Right lobe of liver (tissue), 4 donors: ENCODE data around the gene YKT6.

Experiments
- CTCF ChIP-seq, 4 donors: fragments of 200-600 bp in 3 of 4; fragments of 450-650 bp in 1 of 4; IDR thresholded peaks; one replicate each; pipeline versions ENCODE4 v1.5.1 to v1.8.0; 2016 to 2022; ENCODE audit warnings: antibody characterized with exemption in 4 of 4, mild to moderate bottlenecking in 2 of 4
- POLR2A ChIP-seq: fragments of 450-650 bp; IDR thresholded peaks from one replicate; pipeline ENCODE4 v1.6.1; 2017; ENCODE audit warnings: antibody characterized with exemption, mild to moderate bottlenecking
- donor health status: DM: no; HTN: no; CAD: no.
- donor health status: DM: no; HTN: no; CAD: no.
- donor health status: DM: no; HTN: yes; CAD: no.

- TF ChIP-seq POLR2A: no peak
- TF ChIP-seq CTCF (IDR thresholded peaks at IDR 0.05): no peak
These were observed 20.1 kb upstream of the YKT6 start for GRCh38 chr7:44180631-44181030.
